ENCODE measurements around the gene PLA1A.

DNA sequence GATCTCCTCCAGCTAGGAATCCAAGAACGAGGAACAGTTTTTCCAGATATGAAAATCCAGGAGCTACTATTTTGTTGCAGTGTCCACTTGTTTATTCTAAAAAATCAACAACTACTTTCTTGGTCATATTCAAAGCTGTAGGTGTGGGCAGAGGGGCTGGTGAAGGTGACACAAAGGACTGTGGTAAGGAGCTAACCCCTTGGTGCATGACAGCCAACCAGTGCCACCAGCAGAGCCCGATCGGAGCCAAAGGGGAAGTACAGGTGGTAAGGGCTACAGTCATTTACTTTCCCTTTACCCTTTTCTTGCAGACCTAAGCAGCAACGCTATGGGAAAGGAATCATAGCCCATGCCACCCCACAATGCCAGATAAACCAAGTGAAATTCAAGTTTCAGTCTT is 30.7 kb downstream of the PLA1A start:
- TF ChIP-seq EZH2phosphoT487 (IDR thresholded peaks at IDR 0.05; ENCODE audit: insufficient read depth, low read depth), result no peak
- no peak for TF ChIP-seq EZH2 (IDR thresholded peaks at IDR 0.05; ENCODE audit: insufficient read depth, poor library complexity, severe bottlenecking)

All from GM23248 (cell line).